GM12891 (cell line): ENCODE data around the gene MED12L.

Experiments
- PAX5 ChIP-seq: IDR thresholded peaks from 2 replicates; pipeline ENCODE4 v1.6.1; 2011; ENCODE audit warnings: low read length, moderate library complexity, mild to moderate bottlenecking; ENCODE audit not compliant: insufficient read depth, severe bottlenecking
- POLR2A ChIP-seq: IDR thresholded peaks from 2 replicates; pipeline ENCODE4 v1.6.1; 2011; ENCODE audit warnings: low read depth, low read length, control low read depth
- POLR2AphosphoS5 ChIP-seq: IDR thresholded peaks from 2 replicates; pipeline ENCODE4 v1.6.1; 2011; ENCODE audit warnings: low read depth, low read length, control low read depth
- POU2F2 ChIP-seq: IDR thresholded peaks from 2 replicates; pipeline ENCODE4 v1.6.1; 2011; ENCODE audit warnings: low read depth, mild to moderate bottlenecking, control low read depth, low read length, moderate library complexity
- SPI1 ChIP-seq: IDR thresholded peaks from 2 replicates; pipeline ENCODE4 v1.6.1; 2011; ENCODE audit warnings: low read depth, low read length, control low read depth
- TAF1 ChIP-seq: IDR thresholded peaks from 2 replicates; pipeline ENCODE4 v1.6.1; 2011; ENCODE audit warnings: low read depth, low read length, control low read depth

- no peak for TF ChIP-seq POLR2AphosphoS5
- no peak for TF ChIP-seq TAF1
- no peak for TF ChIP-seq POLR2A
- TF ChIP-seq PAX5 = no peak
- no peak for TF ChIP-seq POU2F2
- no peak for TF ChIP-seq SPI1
Measured at GRCh38 chr3:151319628-151320027, 234.2 kb downstream of the MED12L start.
